Measurements from ENCODE around the gene CLIC1.

GRCh38 chr6:31718265-31718664 is 18.1 kb downstream of the CLIC1 start:
- TF ChIP-seq PRDM2 (tag by site-specific recombination; IDR thresholded peaks at IDR 0.05; ENCODE audit: borderline replicate concordance) (no peak), ZBTB8A (tag by site-specific recombination; IDR thresholded peaks at IDR 0.05) (no peak), ZNF776 (tag by site-specific recombination; IDR thresholded peaks at IDR 0.05; ENCODE audit: borderline replicate concordance) (no peak), ZNF335 (tag by site-specific recombination; conservative IDR thresholded peaks at IDR 0.05) (no peak)
- TF ChIP-seq, protein P1, sequence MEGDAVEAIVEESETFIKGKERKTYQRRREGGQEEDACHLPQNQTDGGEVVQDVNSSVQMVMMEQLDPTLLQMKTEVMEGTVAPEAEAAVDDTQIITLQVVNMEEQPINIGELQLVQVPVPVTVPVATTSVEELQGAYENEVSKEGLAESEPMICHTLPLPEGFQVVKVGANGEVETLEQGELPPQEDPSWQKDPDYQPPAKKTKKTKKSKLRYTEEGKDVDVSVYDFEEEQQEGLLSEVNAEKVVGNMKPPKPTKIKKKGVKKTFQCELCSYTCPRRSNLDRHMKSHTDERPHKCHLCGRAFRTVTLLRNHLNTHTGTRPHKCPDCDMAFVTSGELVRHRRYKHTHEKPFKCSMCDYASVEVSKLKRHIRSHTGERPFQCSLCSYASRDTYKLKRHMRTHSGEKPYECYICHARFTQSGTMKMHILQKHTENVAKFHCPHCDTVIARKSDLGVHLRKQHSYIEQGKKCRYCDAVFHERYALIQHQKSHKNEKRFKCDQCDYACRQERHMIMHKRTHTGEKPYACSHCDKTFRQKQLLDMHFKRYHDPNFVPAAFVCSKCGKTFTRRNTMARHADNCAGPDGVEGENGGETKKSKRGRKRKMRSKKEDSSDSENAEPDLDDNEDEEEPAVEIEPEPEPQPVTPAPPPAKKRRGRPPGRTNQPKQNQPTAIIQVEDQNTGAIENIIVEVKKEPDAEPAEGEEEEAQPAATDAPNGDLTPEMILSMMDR (tag by site-specific recombination; IDR thresholded peaks at IDR 0.05) = no peak
- TF ChIP-seq, protein P2, sequence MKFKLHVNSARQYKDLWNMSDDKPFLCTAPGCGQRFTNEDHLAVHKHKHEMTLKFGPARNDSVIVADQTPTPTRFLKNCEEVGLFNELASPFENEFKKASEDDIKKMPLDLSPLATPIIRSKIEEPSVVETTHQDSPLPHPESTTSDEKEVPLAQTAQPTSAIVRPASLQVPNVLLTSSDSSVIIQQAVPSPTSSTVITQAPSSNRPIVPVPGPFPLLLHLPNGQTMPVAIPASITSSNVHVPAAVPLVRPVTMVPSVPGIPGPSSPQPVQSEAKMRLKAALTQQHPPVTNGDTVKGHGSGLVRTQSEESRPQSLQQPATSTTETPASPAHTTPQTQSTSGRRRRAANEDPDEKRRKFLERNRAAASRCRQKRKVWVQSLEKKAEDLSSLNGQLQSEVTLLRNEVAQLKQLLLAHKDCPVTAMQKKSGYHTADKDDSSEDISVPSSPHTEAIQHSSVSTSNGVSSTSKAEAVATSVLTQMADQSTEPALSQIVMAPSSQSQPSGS (tag by site-specific recombination; IDR thresholded peaks at IDR 0.05; ENCODE audit: low read depth) = no peak

Measured in HEK293 (cell line).